Measurements from ENCODE around the gene PCCA.

- TF ChIP-seq CTCF (IDR thresholded peaks at IDR 0.05), result no peak
- no peak for TF ChIP-seq POLR2A (IDR thresholded peaks at IDR 0.05; ENCODE audit: low read depth)
- no peak for TF ChIP-seq POLR2AphosphoS5 (IDR thresholded peaks at IDR 0.05)
These were observed 212.5 kb downstream of the PCCA start for GRCh38 chr13:100301418-100301817.

Measured in esophagus muscularis mucosa (tissue), 3 donors.